ENCODE results near the gene C6orf163. TPM values are rescaled to one million over a fixed set of nuclear protein-coding genes. Genes with fewer than 3 reads are reported as not detected.

C6orf163 gene
- total and polyA plus RNA-seq, 2 of the 13 experiments (the other 11 are each of a cell fraction or from before 2014, with no cell fraction given), result 0.62 to 1.8 TPM

DNA sequence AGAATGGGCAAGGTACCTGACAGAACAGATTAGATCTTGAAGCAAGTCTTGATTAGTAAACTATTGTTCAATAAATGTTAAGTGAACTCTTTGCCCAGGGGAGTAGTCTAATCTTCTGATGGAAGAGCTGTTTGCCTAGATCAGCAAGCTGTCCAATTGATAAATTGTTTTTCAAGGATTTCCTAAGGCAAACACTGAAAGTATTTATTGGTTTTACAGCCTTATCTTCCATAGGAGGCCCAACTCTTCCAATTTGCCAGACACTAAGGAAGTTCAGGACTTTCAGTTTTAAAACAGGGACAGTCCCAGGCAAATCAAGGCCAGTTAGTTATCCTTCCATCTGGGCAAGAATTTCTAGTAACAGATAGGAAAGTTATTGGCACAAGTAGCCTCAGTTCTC is 1.8 kb upstream of the C6orf163 start (continued):
- TF ChIP-seq, protein P1, sequence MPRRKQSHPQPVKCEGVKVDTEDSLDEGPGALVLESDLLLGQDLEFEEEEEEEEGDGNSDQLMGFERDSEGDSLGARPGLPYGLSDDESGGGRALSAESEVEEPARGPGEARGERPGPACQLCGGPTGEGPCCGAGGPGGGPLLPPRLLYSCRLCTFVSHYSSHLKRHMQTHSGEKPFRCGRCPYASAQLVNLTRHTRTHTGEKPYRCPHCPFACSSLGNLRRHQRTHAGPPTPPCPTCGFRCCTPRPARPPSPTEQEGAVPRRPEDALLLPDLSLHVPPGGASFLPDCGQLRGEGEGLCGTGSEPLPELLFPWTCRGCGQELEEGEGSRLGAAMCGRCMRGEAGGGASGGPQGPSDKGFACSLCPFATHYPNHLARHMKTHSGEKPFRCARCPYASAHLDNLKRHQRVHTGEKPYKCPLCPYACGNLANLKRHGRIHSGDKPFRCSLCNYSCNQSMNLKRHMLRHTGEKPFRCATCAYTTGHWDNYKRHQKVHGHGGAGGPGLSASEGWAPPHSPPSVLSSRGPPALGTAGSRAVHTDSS (CRISPR knock-in tag; conservative IDR thresholded peaks at IDR 0.05), result no peak
- TF ChIP-seq ZNF350 (CRISPR knock-in tag; IDR thresholded peaks at IDR 0.05; ENCODE audit: borderline replicate concordance, low read depth) (no peak), MEF2D (CRISPR knock-in tag; IDR thresholded peaks at IDR 0.05) (no peak), FOXA1 (IDR thresholded peaks at IDR 0.05) (no peak), FOXA1 (CRISPR knock-in tag; IDR thresholded peaks at IDR 0.05) (peak; percentile 31; the same call in 1 of the 2 replicates), ATF1 (CRISPR knock-in tag; IDR thresholded peaks at IDR 0.05) (no peak), ZNF674 (CRISPR knock-in tag; IDR thresholded peaks at IDR 0.05; ENCODE audit: low read depth) (no peak), ZFP82 (CRISPR knock-in tag; IDR thresholded peaks at IDR 0.05; ENCODE audit: borderline replicate concordance) (no peak), MED1 (CRISPR knock-in tag; IDR thresholded peaks at IDR 0.05) (no peak), ZNF367 (CRISPR knock-in tag; IDR thresholded peaks at IDR 0.05; ENCODE audit: borderline replicate concordance) (no peak), CREM (IDR thresholded peaks at IDR 0.05) (peak; percentile 16; the same call in 1 of the 2 replicates), CREM (CRISPR knock-in tag; IDR thresholded peaks at IDR 0.05) (no peak), KDM4B (CRISPR knock-in tag; IDR thresholded peaks at IDR 0.05) (no peak), ELF4 (CRISPR knock-in tag; IDR thresholded peaks at IDR 0.05; ENCODE audit: borderline replicate concordance) (no peak), KAT8 (CRISPR knock-in tag; IDR thresholded peaks at IDR 0.05) (0 out of 2 replicates have a peak, but pooled peaks have one; percentile 17), ZNF160 (CRISPR knock-in tag; IDR thresholded peaks at IDR 0.05) (no peak), MAZ (IDR thresholded peaks at IDR 0.05; ENCODE audit: borderline replicate concordance, low read depth, low read length) (no peak), MAZ (CRISPR knock-in tag; IDR thresholded peaks at IDR 0.05; ENCODE audit: low read depth) (no peak), JARID2 (CRISPR knock-in tag; IDR thresholded peaks at IDR 0.05; ENCODE audit: insufficient replicate concordance) (no peak), ARNTL (CRISPR knock-in tag; IDR thresholded peaks at IDR 0.05) (no peak), TEAD2 (CRISPR knock-in tag; IDR thresholded peaks at IDR 0.05) (no peak), HNF4A (CRISPR knock-in tag; IDR thresholded peaks at IDR 0.05) (peak; percentile 59), SOX6 (IDR thresholded peaks at IDR 0.05) (no peak), SOX6 (CRISPR knock-in tag; IDR thresholded peaks at IDR 0.05) (peak; percentile 26; the same call in 1 of the 2 replicates), RFXAP (CRISPR knock-in tag; IDR thresholded peaks at IDR 0.05; ENCODE audit: borderline replicate concordance) (no peak), ZNF782 (CRISPR knock-in tag; IDR thresholded peaks at IDR 0.05; ENCODE audit: borderline replicate concordance) (no peak), NBN (conservative IDR thresholded peaks at IDR 0.05) (no peak), GATAD2A (CRISPR knock-in tag; IDR thresholded peaks at IDR 0.05) (peak; percentile 36; the same call in 1 of the 2 replicates)
- TF ChIP-seq, protein P2, sequence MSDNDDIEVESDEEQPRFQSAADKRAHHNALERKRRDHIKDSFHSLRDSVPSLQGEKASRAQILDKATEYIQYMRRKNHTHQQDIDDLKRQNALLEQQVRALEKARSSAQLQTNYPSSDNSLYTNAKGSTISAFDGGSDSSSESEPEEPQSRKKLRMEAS (IDR thresholded peaks at IDR 0.05), result no peak
- TF ChIP-seq, protein P3, sequence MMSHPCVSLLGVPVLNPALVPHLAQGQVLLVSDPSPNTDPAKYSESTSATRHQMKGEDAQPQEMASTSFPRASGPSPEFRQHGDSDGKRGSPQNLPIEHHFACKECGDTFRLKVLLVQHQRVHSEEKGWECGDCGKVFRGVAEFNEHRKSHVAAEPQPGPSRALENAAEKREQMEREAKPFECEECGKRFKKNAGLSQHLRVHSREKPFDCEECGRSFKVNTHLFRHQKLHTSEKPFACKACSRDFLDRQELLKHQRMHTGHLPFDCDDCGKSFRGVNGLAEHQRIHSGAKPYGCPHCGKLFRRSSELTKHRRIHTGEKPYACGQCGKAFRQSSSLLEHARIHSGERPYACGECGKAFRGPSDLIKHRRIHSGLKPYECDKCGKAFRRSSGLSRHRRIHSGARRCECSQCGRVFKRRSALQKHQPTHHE (CRISPR knock-in tag; IDR thresholded peaks at IDR 0.05; ENCODE audit: borderline replicate concordance), result no peak
- TF ChIP-seq, protein P4, sequence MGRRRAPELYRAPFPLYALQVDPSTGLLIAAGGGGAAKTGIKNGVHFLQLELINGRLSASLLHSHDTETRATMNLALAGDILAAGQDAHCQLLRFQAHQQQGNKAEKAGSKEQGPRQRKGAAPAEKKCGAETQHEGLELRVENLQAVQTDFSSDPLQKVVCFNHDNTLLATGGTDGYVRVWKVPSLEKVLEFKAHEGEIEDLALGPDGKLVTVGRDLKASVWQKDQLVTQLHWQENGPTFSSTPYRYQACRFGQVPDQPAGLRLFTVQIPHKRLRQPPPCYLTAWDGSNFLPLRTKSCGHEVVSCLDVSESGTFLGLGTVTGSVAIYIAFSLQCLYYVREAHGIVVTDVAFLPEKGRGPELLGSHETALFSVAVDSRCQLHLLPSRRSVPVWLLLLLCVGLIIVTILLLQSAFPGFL (CRISPR knock-in tag; IDR thresholded peaks at IDR 0.05), result no peak
